Measurements from ENCODE around the gene SIVA1. TPM values are rescaled to one million over a fixed set of nuclear protein-coding genes. Genes with fewer than 3 reads are reported as not detected.

Gene SIVA1
- polyA plus RNA-seq, 1 of the 3 experiments (the other 2 are of a cell fraction) = 137 TPM

DNA sequence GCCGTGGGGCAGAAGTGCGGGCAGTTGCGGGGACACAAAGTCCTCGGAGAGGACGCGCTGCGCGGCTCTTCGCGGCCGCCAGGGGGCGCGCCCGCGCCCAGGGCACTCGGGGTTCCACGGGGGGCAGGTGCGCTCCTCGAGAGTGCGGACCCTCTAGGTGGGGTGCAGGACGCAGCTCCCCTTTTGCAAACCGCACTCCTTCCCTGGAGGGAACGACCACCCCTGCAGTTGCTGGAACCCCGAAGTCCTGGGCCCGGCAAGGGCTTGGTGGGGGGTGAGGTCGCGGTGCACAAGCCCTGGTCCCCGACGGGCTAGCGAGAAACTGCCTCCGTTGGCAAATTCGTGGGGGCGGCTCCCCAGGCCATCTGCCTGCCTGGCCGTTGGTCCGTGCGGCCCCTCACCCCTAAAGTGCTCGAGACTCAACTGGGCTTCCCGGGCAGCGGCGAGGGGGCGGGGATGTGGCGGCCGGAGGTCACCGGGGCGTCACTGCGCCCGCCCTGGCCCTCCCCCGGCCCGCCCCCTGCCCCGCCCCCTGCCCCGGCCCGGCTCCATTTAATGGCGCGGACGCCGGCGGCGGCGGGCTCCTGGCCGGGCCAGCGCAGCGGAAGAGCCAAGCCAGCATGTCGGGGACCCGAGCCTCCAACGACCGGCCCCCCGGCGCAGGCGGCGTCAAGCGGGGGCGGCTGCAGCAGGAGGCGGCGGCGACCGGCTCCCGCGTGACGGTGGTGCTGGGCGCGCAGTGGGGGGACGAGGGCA, 29.1 kb upstream of the SIVA1 start, which contains the start of gene ADSS1:
Gene ADSS1, plus strand, starts transcription at position 579 of the 756 bp plus-strand sequence. Its CDS starts 42 bp downstream, at position 621.
- CTCF ChIA-PET = interaction anchor here (0.6 to 3.8 kb wide), 22 partner anchors 10 to 696 kb away, joined by 3 to 23 read pairs (median 5); partner anchors contain the start of genes INF2 and SIVA1

More for the DNA sequence above, 29.1 kb upstream of the SIVA1 start, which contains the start of gene ADSS1:
- Histone ChIP-seq H3K9ac (peak within 1 kb of the TSS; percentile 57; the same call in 1 of the 2 replicates), H3K9me2 (no peaks in the 10 kb centered on the region), H3K9me3 (no peaks in the 10 kb centered on the region), H3K36me3 (replicated peaks in 1 of 2; ENCODE audit: control insufficient read depth in 1 of 2, insufficient read depth in 2 of 2, low read length in 1 of 2) (peaks cover 4 to 5% of the 10 kb centered on the region in 2 experiments), H3K79me2 (ENCODE audit: insufficient read depth) (no peaks in the 10 kb centered on the region), H3K27ac (ENCODE audit: low read depth in 2 of 2, low read length in 1 of 2) (peak within 1 kb of the TSS in 1 of 2 experiments; percentile 80; a peak in 1 of 4 replicates), H3K4me1 (ENCODE audit: control insufficient read depth in 1 of 2, insufficient read depth in 2 of 2, low read depth in 1 of 2, low read length in 1 of 2) (peaks cover 0 to 35% of the 10 kb centered on the region in 2 experiments; a peak in 2 of 4 replicates), H4K20me1 (ENCODE audit: insufficient read depth) (peaks cover 11% of the 10 kb centered on the region; the same call in 1 of the 2 replicates), H3F3A (replicated peaks; ENCODE audit: insufficient read depth) (no peaks in the 10 kb centered on the region), H2AFZ (ENCODE audit: low read depth) (no peak within 1 kb of the TSS), H3K4me3 (ENCODE audit: low read depth in 2 of 2, low read length in 1 of 2) (peak within 1 kb of the TSS; percentile 60 to 69), H3K4me2 (peak within 1 kb of the TSS; percentile 81), H3K27me3 (ENCODE audit: insufficient read depth) (no peaks in the 10 kb centered on the region)
- peak; percentile 98 for DNase-seq
- POLR2A ChIA-PET = no interaction called here
- no peak for TF ChIP-seq REST (IDR thresholded peaks at IDR 0.05; ENCODE audit: low read depth, low read length)
- peak; percentile 67 for TF ChIP-seq CTCF (IDR thresholded peaks at IDR 0.05)
- peak; percentile 36; the same call in 1 of the 2 replicates for TF ChIP-seq POLR2AphosphoS5 (IDR thresholded peaks at IDR 0.05; ENCODE audit: low read depth, low read length)
- 0 out of 2 replicates have a peak, but pooled peaks have one; percentile 14 for TF ChIP-seq RAD21 (IDR thresholded peaks at IDR 0.05; ENCODE audit: low read length)
- no peak for TF ChIP-seq GABPA (IDR thresholded peaks at IDR 0.05; ENCODE audit: low read depth)
- WGBS (ENCODE audit: low lambda C conversion rate) = 25% methylated on average over 18 of the region's 82 CpGs
